HEK293 (cell line): ENCODE data around the gene DMAC2.

ENCODE experiments used
- CTCF ChIA-PET: fragments of 350-600 bp; formaldehyde crosslinking; extraction: SDS; loops from one replicate; lab custom pipeline; 2021; ENCODE audit warnings: antibody characterized with exemption; lab: Yijun Ruan, JAX
- POLR2A ChIA-PET: fragments of 300-600 bp; formaldehyde crosslinking; extraction: SDS; loops from one replicate; lab custom pipeline; 2020; ENCODE audit warnings: antibody characterized with exemption, inconsistent platforms; lab: Yijun Ruan, JAX
- H3K27ac ChIP-seq: fragments of 200-500 bp; sonication (Bioruptor generic); 2 replicates; pipeline ENCODE4 v1.5.1; 2014; ENCODE audit warnings: low read depth, low read length, control low read depth, inconsistent platforms; ENCODE audit errors: extremely low read depth
- H3K36me3 ChIP-seq, 2 experiments: fragments of 200-500 bp in 1 of 2; sonication (Bioruptor generic) in 1 of 2; 1 replicate in 1 of 2; 2 replicates in 1 of 2; pipeline ENCODE4 v1.5.1; 2014 to 2017; ENCODE audit warnings: inconsistent platforms in 2 of 2, low read length in 2 of 2; ENCODE audit not compliant: control insufficient read depth in 2 of 2, insufficient read depth in 1 of 2
- H3K4me1 ChIP-seq: fragments of 200-500 bp; sonication (Bioruptor generic); 2 replicates; pipeline ENCODE4 v1.5.1; 2014; ENCODE audit warnings: mild to moderate bottlenecking, low read length, inconsistent platforms; ENCODE audit not compliant: control insufficient read depth, insufficient read depth
- H3K4me3 ChIP-seq: 2 replicates; pipeline ENCODE4 v1.5.1; 2011; ENCODE audit warnings: low read depth, mild to moderate bottlenecking, control low read depth, low read length, moderate library complexity
- H3K9me3 ChIP-seq: fragments of 200-500 bp; sonication (Bioruptor generic); 2 replicates; pipeline ENCODE4 v1.5.1; 2014; ENCODE audit warnings: low read depth, low read length, inconsistent platforms; ENCODE audit not compliant: control insufficient read depth, insufficient read depth
- AEBP2 ChIP-seq: fragments of 450-650 bp; formaldehyde crosslinking; IDR thresholded peaks from 2 replicates; pipeline ENCODE4 v1.5.1; 2016; ENCODE audit warnings: missing biosample characterization, missing genetic modification characterization, borderline replicate concordance
- INSM2 ChIP-seq: fragments of 450-650 bp; formaldehyde crosslinking; IDR thresholded peaks from 2 replicates; pipeline ENCODE4 v1.5.1; 2016; ENCODE audit warnings: missing biosample characterization, missing genetic modification characterization
- KLF16 ChIP-seq: fragments of 450-650 bp; formaldehyde crosslinking; IDR thresholded peaks from 2 replicates; pipeline ENCODE4 v1.5.1; 2017; ENCODE audit warnings: missing biosample characterization, missing genetic modification characterization
- PBX3 ChIP-seq: sonication (generic); formaldehyde crosslinking; IDR thresholded peaks from 2 replicates; pipeline ENCODE4 v1.8.1; 2022; ENCODE audit warnings: mild to moderate bottlenecking, moderate library complexity, missing genetic modification reagents
- ZFP3 ChIP-seq: fragments of 450-650 bp; formaldehyde crosslinking; IDR thresholded peaks from 2 replicates; pipeline ENCODE4 v1.5.1; 2016; ENCODE audit warnings: low read depth, missing biosample characterization, missing genetic modification characterization
- ZFP41 ChIP-seq: fragments of 450-650 bp; formaldehyde crosslinking; IDR thresholded peaks from 2 replicates; pipeline ENCODE4 v1.5.1; 2016; ENCODE audit warnings: missing biosample characterization, missing genetic modification characterization, borderline replicate concordance
- ZNF10 ChIP-seq: fragments of 450-650 bp; formaldehyde crosslinking; IDR thresholded peaks from 2 replicates; pipeline ENCODE4 v1.5.1; 2017; ENCODE audit warnings: missing biosample characterization, missing genetic modification characterization
- ZNF16 ChIP-seq: fragments of 450-650 bp; formaldehyde crosslinking; IDR thresholded peaks from 2 replicates; pipeline ENCODE4 v1.5.1; 2016; ENCODE audit warnings: low read depth, missing biosample characterization, missing genetic modification characterization
- ZNF175 ChIP-seq: fragments of 450-650 bp; formaldehyde crosslinking; IDR thresholded peaks from 2 replicates; pipeline ENCODE4 v1.5.1; 2016; ENCODE audit warnings: missing biosample characterization, missing genetic modification characterization
- ZNF2 ChIP-seq: fragments of 450-650 bp; formaldehyde crosslinking; IDR thresholded peaks from 2 replicates; pipeline ENCODE4 v1.5.1; 2016; ENCODE audit warnings: missing biosample characterization, missing genetic modification characterization
- ZNF274 ChIP-seq, 2 experiments: fragments of 200-500 bp in 1 of 2; fragments of 450-650 bp in 1 of 2; sonication (Bioruptor generic) in 1 of 2; formaldehyde crosslinking in 1 of 2; IDR thresholded peaks; 2 replicates each; pipeline versions ENCODE4 v1.5.1 to v1.6.1; 2014 to 2016; ENCODE audit warnings: borderline replicate concordance in 1 of 2, inconsistent platforms in 1 of 2, low read length in 1 of 2, missing biosample characterization in 1 of 2, missing genetic modification characterization in 1 of 2
- ZNF324 ChIP-seq: fragments of 450-650 bp; formaldehyde crosslinking; IDR thresholded peaks from 2 replicates; pipeline ENCODE4 v1.5.1; 2016; ENCODE audit warnings: missing biosample characterization, missing genetic modification characterization
- ZNF394 ChIP-seq: fragments of 450-650 bp; formaldehyde crosslinking; IDR thresholded peaks from 2 replicates; pipeline ENCODE4 v1.5.1; 2016; ENCODE audit warnings: missing biosample characterization, missing genetic modification characterization, mild to moderate bottlenecking, moderate library complexity, borderline replicate concordance
- ZNF426 ChIP-seq: fragments of 450-650 bp; formaldehyde crosslinking; IDR thresholded peaks from 2 replicates; pipeline ENCODE4 v1.5.1; 2017; ENCODE audit warnings: missing biosample characterization, missing genetic modification characterization, mild to moderate bottlenecking, inconsistent platforms, moderate library complexity
- ZNF529 ChIP-seq: fragments of 450-650 bp; formaldehyde crosslinking; IDR thresholded peaks from 2 replicates; pipeline ENCODE4 v1.5.1; 2017; ENCODE audit warnings: missing genetic modification characterization, missing biosample characterization; ENCODE audit not compliant: insufficient replicate concordance
- ZNF785 ChIP-seq: fragments of 450-650 bp; formaldehyde crosslinking; IDR thresholded peaks from 2 replicates; pipeline ENCODE4 v1.5.1; 2016; ENCODE audit warnings: missing biosample characterization, missing genetic modification characterization
- ZNF792 ChIP-seq: fragments of 450-650 bp; formaldehyde crosslinking; IDR thresholded peaks from 2 replicates; pipeline ENCODE4 v1.5.1; 2016; ENCODE audit warnings: missing biosample characterization, missing genetic modification characterization
- ZNF830 ChIP-seq: fragments of 450-650 bp; IDR thresholded peaks from 2 replicates; pipeline ENCODE4 v1.5.0; 2018; ENCODE audit warnings: missing biosample characterization, missing genetic modification characterization, low read depth, mild to moderate bottlenecking, moderate library complexity
- ZSCAN30 ChIP-seq: fragments of 450-650 bp; IDR thresholded peaks from 2 replicates; pipeline ENCODE4 v1.5.1; 2018; ENCODE audit warnings: missing biosample characterization, mild to moderate bottlenecking, missing genetic modification characterization, moderate library complexity
- TF ChIP-seq, protein P1 (sequence below): fragments of 450-650 bp; IDR thresholded peaks from 2 replicates; pipeline ENCODE4 v1.5.1; 2018; ENCODE audit warnings: missing biosample characterization, missing genetic modification characterization

Gene DMAC2

GRCh38 chr19:41422955-41423354 is 16.8 kb downstream of the DMAC2 start:
- POLR2A ChIA-PET = no interaction called here
- CTCF ChIA-PET = no interaction called here

DNA sequence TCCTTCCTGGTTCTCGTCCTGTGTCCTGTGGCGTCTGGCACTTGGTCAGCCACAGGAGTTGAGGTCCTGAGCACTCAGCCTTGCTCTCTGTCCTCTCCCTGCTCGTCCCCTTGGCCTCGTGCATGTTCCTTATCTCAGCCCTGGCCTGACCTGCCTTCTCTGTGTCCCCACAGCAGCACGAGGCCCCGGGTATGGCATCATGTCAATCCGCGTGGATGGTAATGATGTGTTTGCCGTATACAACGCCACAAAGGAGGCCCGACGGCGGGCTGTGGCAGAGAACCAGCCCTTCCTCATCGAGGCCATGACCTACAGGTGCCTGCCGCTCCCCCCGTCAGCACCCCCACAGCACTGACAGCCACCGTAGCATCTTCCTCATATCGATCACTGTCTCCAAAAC is 17.3 kb downstream of the DMAC2 start:
- Histone ChIP-seq H3K4me1 (peaks cover 8% of the 10 kb centered on the region), H3K4me3 (no peak overlapping the region), H3K27ac (no peak overlapping the region), H3K36me3 (peaks cover 24 to 53% of the 10 kb centered on the region in 2 experiments), H3K9me3 (no peaks in the 10 kb centered on the region)
- POLR2A ChIA-PET = no interaction called here
- TF ChIP-seq KLF16 (no peak), ZNF426 (no peak), AEBP2 (tag by site-specific recombination) (no peak), ZNF830 (no peak), ZNF785 (tag by site-specific recombination) (no peak), ZFP41 (tag by site-specific recombination) (no peak), ZNF16 (tag by site-specific recombination) (no peak), ZNF792 (tag by site-specific recombination) (no peak), ZSCAN30 (no peak), INSM2 (tag by site-specific recombination) (no peak), ZNF10 (tag by site-specific recombination) (no peak), ZNF324 (tag by site-specific recombination) (no peak), ZNF394 (no peak), PBX3 (CRISPR knock-in tag) (no peak), ZNF175 (tag by site-specific recombination) (no peak), ZNF2 (tag by site-specific recombination) (no peak), ZNF529 (tag by site-specific recombination) (no peak), ZNF274 (IDR thresholded peaks at IDR 0.05; ENCODE audit: low read length) (no peak), ZNF274 (tag by site-specific recombination; IDR thresholded peaks at IDR 0.05; ENCODE audit: borderline replicate concordance) (no peak)
- TF ChIP-seq, protein P1, sequence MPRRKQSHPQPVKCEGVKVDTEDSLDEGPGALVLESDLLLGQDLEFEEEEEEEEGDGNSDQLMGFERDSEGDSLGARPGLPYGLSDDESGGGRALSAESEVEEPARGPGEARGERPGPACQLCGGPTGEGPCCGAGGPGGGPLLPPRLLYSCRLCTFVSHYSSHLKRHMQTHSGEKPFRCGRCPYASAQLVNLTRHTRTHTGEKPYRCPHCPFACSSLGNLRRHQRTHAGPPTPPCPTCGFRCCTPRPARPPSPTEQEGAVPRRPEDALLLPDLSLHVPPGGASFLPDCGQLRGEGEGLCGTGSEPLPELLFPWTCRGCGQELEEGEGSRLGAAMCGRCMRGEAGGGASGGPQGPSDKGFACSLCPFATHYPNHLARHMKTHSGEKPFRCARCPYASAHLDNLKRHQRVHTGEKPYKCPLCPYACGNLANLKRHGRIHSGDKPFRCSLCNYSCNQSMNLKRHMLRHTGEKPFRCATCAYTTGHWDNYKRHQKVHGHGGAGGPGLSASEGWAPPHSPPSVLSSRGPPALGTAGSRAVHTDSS = no peak
- CTCF ChIA-PET = interaction anchor here (0.5 kb wide), 1 partner anchor 334 kb away, joined by 3 read pairs; no protein-coding TSS in a partner anchor

More at GRCh38 chr19:41422955-41423354, 16.8 kb downstream of the DMAC2 start:
- Histone ChIP-seq H3K27ac (no peak overlapping the region), H3K9me3 (no peaks in the 10 kb centered on the region), H3K4me3 (no peak overlapping the region), H3K4me1 (peaks cover 13% of the 10 kb centered on the region), H3K36me3 (peaks cover 24 to 53% of the 10 kb centered on the region in 2 experiments)
- no peak for TF ChIP-seq ZFP3 (tag by site-specific recombination)
